ENCODE results near the gene TREML2. TPM values are rescaled to one million over a fixed set of nuclear protein-coding genes. Genes with fewer than 3 reads are reported as not detected.

Gene TREML2
- polyA plus RNA-seq, 1 of the 3 experiments (the other 2 are of a cell fraction), result not detected

DNA sequence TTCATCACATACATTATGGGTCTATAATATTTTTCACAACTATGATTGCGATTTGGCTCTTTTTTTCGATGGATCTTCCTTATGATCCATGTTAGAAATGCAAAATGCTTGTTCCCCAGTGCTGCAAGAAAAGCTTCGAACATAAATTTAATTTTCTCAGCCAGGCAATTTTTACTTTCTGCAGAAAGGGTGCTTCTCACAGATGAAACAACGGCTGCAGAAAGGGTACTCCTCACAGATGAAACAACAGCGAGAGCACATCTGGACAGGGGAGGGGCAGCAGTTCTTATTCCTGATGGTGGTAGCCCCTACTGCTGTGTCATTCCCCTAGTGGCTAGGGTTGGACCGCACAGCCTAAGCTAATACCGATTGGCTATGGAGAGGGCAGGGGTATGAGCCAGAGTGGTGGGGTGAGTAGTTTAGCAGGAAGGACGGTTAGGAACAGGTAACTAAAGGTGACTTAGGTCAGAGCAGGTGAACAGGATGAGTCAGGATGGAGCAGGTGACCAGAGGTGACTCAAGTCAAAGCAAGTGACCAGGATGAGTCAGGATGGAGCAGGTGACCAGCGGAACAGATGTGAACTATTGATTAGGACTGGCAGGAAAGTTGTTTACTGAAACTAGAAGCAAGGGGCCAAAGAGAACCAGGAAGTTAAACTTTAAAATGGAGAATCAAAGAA lies 13.8 kb upstream of the TREML2 start:
- Histone ChIP-seq H3K9me3 (0 out of 2 replicates have a peak, but pooled peaks cover 4% of the 10 kb centered on the region), H3K9me2 (no peaks in the 10 kb centered on the region), H3K27me3 (ENCODE audit: insufficient read depth) (0 out of 2 replicates have a peak, but pooled peaks cover 7% of the 10 kb centered on the region), H3K79me2 (ENCODE audit: insufficient read depth) (no peaks in the 10 kb centered on the region), H3K4me3 (ENCODE audit: low read depth in 2 of 2, low read length in 1 of 2) (no peak overlapping the region), H3K36me3 (replicated peaks in 1 of 2; ENCODE audit: control insufficient read depth in 1 of 2, insufficient read depth in 2 of 2, low read length in 1 of 2) (no peaks in the 10 kb centered on the region), H4K20me1 (ENCODE audit: insufficient read depth) (no peaks in the 10 kb centered on the region), H3F3A (replicated peaks; ENCODE audit: insufficient read depth) (no peaks in the 10 kb centered on the region), H2AFZ (ENCODE audit: low read depth) (no peak overlapping the region), H3K27ac (ENCODE audit: low read depth in 2 of 2, low read length in 1 of 2) (no peak overlapping the region), H3K4me2 (no peak overlapping the region), H3K9ac (no peak overlapping the region), H3K4me1 (ENCODE audit: control insufficient read depth in 1 of 2, insufficient read depth in 2 of 2, low read depth in 1 of 2, low read length in 1 of 2) (no peaks in the 10 kb centered on the region)
- DNase-seq, result no peak
- POLR2A ChIA-PET, result no interaction called here
- WGBS (ENCODE audit: low lambda C conversion rate), result 1% methylated on average over 9 of the region's 9 CpGs
- TF ChIP-seq, protein P1, sequence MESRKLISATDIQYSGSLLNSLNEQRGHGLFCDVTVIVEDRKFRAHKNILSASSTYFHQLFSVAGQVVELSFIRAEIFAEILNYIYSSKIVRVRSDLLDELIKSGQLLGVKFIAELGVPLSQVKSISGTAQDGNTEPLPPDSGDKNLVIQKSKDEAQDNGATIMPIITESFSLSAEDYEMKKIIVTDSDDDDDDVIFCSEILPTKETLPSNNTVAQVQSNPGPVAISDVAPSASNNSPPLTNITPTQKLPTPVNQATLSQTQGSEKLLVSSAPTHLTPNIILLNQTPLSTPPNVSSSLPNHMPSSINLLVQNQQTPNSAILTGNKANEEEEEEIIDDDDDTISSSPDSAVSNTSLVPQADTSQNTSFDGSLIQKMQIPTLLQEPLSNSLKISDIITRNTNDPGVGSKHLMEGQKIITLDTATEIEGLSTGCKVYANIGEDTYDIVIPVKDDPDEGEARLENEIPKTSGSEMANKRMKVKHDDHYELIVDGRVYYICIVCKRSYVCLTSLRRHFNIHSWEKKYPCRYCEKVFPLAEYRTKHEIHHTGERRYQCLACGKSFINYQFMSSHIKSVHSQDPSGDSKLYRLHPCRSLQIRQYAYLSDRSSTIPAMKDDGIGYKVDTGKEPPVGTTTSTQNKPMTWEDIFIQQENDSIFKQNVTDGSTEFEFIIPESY (IDR thresholded peaks at IDR 0.05; ENCODE audit: borderline replicate concordance, low read depth), result no peak
- TF ChIP-seq ELF1 (IDR thresholded peaks at IDR 0.05) (no peak), FOXM1 (IDR thresholded peaks at IDR 0.05; ENCODE audit: low read depth) (no peak), YY1 (IDR thresholded peaks at IDR 0.05; ENCODE audit: low read depth) (no peak), EP300 (IDR thresholded peaks at IDR 0.05; ENCODE audit: borderline replicate concordance in 1 of 2, low read depth in 1 of 2, low read length in 1 of 2) (no peak), TCF12 (IDR thresholded peaks at IDR 0.05) (no peak), TAF1 (IDR thresholded peaks at IDR 0.05; ENCODE audit: borderline replicate concordance, low read depth, low read length) (no peak), FOSL2 (IDR thresholded peaks at IDR 0.05; ENCODE audit: borderline replicate concordance, low read depth) (no peak)
- TF ChIP-seq, protein P2, sequence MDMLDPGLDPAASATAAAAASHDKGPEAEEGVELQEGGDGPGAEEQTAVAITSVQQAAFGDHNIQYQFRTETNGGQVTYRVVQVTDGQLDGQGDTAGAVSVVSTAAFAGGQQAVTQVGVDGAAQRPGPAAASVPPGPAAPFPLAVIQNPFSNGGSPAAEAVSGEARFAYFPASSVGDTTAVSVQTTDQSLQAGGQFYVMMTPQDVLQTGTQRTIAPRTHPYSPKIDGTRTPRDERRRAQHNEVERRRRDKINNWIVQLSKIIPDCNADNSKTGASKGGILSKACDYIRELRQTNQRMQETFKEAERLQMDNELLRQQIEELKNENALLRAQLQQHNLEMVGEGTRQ (IDR thresholded peaks at IDR 0.05; ENCODE audit: borderline replicate concordance, low read depth, low read length), result no peak
- TF ChIP-seq, protein P3, sequence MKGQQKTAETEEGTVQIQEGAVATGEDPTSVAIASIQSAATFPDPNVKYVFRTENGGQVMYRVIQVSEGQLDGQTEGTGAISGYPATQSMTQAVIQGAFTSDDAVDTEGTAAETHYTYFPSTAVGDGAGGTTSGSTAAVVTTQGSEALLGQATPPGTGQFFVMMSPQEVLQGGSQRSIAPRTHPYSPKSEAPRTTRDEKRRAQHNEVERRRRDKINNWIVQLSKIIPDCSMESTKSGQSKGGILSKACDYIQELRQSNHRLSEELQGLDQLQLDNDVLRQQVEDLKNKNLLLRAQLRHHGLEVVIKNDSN (IDR thresholded peaks at IDR 0.05; ENCODE audit: borderline replicate concordance, low read depth), result no peak
- TF ChIP-seq, protein P4, sequence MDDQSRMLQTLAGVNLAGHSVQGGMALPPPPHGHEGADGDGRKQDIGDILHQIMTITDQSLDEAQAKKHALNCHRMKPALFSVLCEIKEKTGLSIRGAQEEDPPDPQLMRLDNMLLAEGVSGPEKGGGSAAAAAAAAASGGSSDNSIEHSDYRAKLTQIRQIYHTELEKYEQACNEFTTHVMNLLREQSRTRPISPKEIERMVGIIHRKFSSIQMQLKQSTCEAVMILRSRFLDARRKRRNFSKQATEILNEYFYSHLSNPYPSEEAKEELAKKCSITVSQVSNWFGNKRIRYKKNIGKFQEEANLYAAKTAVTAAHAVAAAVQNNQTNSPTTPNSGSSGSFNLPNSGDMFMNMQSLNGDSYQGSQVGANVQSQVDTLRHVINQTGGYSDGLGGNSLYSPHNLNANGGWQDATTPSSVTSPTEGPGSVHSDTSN (IDR thresholded peaks at IDR 0.05), result no peak
- TF ChIP-seq, protein P5, sequence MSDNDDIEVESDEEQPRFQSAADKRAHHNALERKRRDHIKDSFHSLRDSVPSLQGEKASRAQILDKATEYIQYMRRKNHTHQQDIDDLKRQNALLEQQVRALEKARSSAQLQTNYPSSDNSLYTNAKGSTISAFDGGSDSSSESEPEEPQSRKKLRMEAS (IDR thresholded peaks at IDR 0.05; ENCODE audit: low read depth), result no peak
- TF ChIP-seq, protein P6, sequence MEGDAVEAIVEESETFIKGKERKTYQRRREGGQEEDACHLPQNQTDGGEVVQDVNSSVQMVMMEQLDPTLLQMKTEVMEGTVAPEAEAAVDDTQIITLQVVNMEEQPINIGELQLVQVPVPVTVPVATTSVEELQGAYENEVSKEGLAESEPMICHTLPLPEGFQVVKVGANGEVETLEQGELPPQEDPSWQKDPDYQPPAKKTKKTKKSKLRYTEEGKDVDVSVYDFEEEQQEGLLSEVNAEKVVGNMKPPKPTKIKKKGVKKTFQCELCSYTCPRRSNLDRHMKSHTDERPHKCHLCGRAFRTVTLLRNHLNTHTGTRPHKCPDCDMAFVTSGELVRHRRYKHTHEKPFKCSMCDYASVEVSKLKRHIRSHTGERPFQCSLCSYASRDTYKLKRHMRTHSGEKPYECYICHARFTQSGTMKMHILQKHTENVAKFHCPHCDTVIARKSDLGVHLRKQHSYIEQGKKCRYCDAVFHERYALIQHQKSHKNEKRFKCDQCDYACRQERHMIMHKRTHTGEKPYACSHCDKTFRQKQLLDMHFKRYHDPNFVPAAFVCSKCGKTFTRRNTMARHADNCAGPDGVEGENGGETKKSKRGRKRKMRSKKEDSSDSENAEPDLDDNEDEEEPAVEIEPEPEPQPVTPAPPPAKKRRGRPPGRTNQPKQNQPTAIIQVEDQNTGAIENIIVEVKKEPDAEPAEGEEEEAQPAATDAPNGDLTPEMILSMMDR (IDR thresholded peaks at IDR 0.05), result no peak
- CTCF ChIA-PET, result no interaction called here
